GM12872 (cell line): Measurements from ENCODE around the gene TGFA.

Experiments used
- TF ChIP-seq, protein P1 (sequence below): IDR thresholded peaks from 3 replicates; pipeline ENCODE4 v1.5.1; 2011; ENCODE audit warnings: low read depth, mild to moderate bottlenecking, low read length, moderate library complexity; ENCODE audit not compliant: insufficient read depth

Gene TGFA

GRCh38 chr2:70552501-70553333 lies 909 bp downstream of the TGFA start:
- TF ChIP-seq, protein P1, sequence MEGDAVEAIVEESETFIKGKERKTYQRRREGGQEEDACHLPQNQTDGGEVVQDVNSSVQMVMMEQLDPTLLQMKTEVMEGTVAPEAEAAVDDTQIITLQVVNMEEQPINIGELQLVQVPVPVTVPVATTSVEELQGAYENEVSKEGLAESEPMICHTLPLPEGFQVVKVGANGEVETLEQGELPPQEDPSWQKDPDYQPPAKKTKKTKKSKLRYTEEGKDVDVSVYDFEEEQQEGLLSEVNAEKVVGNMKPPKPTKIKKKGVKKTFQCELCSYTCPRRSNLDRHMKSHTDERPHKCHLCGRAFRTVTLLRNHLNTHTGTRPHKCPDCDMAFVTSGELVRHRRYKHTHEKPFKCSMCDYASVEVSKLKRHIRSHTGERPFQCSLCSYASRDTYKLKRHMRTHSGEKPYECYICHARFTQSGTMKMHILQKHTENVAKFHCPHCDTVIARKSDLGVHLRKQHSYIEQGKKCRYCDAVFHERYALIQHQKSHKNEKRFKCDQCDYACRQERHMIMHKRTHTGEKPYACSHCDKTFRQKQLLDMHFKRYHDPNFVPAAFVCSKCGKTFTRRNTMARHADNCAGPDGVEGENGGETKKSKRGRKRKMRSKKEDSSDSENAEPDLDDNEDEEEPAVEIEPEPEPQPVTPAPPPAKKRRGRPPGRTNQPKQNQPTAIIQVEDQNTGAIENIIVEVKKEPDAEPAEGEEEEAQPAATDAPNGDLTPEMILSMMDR = no peak

DNA sequence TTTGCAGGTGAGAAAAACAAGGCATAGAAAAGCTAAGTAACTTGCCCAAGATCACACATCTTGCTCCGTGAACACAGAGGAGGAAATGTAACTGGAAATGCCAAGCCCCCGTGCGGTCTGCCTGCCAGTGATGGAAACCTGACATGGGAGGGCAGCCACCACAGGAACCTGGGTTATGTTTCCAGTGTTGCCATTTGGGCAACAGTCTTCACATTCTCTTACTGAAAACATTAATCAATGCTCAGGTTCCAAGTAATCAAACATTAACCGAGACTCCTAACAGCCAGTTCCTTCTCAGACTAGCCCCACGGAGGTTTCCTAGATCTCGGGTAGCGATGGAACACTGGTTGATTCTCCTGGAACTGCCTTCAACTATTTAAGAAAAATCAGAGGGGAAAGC lies 2.5 kb downstream of the TGFA start:
- TF ChIP-seq, protein P1 = no peak

DNA sequence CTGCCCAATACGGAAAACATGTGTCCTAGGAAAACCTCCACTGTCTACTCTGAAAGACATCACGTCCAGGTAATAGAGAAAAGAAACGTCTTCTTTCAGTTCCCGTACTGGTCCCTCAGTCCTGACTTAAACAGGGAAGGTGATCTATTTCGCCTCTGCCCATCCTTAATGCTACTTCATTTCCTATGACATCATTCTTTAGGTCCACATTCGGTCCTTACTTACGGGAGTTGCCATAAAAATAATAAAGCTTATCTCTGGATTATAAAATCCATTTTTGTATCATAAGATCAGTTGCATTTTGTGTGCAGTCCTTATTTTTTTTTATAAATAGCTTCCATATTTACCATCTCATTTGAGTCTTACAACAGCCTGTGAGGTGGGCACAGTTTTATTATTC lies 3.7 kb downstream of the TGFA start:
- TF ChIP-seq, protein P1 = no peak

DNA sequence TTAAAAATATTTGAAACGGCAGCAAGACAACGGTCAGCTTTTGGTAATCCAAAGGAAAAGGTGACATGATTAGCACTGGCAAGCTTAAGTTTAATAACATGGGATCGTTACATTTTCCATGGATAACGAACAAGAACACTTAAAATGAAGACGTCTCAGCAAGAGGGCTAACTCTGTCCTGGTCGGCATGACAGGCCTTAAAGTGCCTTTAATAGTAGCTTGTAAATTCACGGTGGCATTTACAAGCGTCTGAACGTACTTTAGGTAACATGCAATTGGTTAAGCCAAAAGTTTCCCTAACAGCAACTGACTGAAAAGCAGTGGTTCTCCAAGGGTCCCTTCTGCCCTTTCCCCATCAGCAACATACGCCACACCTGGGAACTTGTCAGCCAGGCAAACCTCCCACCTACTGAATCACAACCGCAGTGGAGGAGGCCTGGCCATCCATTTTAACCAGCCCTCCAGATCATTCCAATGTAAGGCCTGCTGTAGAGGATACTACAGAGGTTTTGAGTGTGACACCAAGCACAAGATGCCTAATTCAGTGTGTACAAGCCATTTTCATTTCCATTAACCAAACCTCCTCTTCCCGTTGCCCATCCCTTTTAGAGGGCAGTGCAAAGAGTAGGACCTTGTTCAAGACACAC lies 4.4 kb downstream of the TGFA start:
- TF ChIP-seq, protein P1 = no peak

- TF ChIP-seq, protein P1 = no peak
Observed at GRCh38 chr2:70548233-70548632, 5.4 kb downstream of the TGFA start.

DNA sequence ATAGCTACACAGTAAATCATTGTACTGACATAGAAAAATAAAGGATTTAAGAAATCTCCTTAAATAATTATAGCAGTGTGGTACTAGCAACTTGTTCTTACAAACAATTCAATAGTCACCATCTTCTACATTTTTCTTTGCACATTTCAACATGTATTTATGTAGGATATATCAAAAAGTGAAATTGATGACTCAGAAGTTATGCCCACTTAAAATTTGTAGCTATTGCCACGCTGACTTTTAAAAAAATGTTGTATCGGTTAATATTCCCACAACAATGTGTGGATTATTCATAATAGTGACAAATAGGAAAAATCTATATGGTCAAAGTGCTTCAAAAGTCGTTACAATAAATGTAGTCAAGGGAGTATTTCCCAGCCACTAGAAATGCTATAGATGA lies 6.7 kb downstream of the TGFA start:
- TF ChIP-seq, protein P1 = no peak

GRCh38 chr2:70546376-70546775 lies 7.2 kb downstream of the TGFA start:
- TF ChIP-seq, protein P1 = no peak
